Measurements from ENCODE around the gene TMEM212. TPM values are rescaled to one million over a fixed set of nuclear protein-coding genes. Genes with fewer than 3 reads are reported as not detected.

The TMEM212 gene
- total RNA-seq, 1 experiment from 2014 or later, result not detected

DNA sequence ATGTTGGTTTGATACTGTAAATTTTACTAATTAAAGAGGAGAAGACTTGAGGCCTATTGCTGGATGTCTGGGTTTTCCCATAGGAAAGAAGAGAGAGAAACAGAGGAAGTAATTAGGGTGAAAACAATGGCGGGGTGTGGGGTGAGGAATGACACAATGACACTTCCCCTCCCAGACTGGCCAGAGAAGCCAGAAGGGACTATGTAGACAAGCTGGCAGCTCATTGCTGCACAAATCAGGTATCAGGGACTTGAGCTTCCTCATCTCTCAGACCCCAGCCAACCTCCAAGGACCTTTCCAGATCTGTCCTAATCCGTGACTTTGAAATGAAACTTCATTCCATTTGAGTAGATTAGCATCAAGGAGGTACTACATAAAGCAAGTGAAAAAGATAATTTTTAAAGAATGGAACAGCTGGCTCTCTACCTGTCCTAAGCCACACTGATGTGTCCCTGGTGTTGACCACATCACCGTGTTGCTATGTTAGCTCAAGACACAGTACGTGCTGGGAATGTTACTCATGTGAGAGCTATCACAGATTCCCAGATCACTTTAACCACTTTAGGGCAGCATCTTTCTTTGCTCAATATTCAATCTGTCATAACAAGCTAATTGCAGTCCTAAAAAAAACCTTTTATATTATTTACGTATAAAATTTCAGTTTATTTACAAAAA is 22.2 kb downstream of the TMEM212 start:
- peaks cover 19% of the 10 kb centered on the region for H3K4me1 ChIP-seq (replicated peaks)
- no peaks in the 10 kb centered on the region for H3K27me3 ChIP-seq (replicated peaks)
- no peak for DNase-seq (ENCODE audit: low read depth in 1 of 2, low spot score in 2 of 2)
- H3K4me3 ChIP-seq, result no peak overlapping the region
- no peak overlapping the region for H3K27ac ChIP-seq
- H3K36me3 ChIP-seq, result no peaks in the 10 kb centered on the region
- H3K9me3 ChIP-seq (replicated peaks), result no peaks in the 10 kb centered on the region

DNA sequence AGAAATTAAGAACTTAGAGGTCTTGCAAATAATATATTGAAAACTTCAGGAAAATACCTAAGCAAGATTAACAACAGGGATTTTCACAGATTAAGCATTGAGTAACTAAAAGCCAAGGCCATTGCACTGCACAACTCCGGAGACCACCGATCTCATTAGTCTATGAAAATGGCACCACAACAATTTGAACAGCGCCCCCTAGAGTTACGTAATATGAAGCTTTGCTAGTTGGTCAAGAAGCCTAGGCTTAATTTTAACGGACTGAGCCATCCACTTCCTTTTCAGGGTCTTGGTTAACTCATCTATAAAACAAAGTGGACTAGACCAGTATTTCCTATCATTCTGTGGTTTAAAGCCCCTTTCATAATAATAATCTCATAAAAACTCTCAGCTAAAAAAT is 24.8 kb downstream of the TMEM212 start:
- Histone ChIP-seq H3K36me3 (no peaks in the 10 kb centered on the region), H3K4me1 (replicated peaks) (peaks cover 26% of the 10 kb centered on the region), H3K27me3 (replicated peaks) (no peaks in the 10 kb centered on the region), H3K9me3 (replicated peaks) (no peaks in the 10 kb centered on the region), H3K4me3 (no peak overlapping the region), H3K27ac (no peak overlapping the region)
- no peak for DNase-seq (ENCODE audit: low read depth in 1 of 2, low spot score in 2 of 2)

DNA sequence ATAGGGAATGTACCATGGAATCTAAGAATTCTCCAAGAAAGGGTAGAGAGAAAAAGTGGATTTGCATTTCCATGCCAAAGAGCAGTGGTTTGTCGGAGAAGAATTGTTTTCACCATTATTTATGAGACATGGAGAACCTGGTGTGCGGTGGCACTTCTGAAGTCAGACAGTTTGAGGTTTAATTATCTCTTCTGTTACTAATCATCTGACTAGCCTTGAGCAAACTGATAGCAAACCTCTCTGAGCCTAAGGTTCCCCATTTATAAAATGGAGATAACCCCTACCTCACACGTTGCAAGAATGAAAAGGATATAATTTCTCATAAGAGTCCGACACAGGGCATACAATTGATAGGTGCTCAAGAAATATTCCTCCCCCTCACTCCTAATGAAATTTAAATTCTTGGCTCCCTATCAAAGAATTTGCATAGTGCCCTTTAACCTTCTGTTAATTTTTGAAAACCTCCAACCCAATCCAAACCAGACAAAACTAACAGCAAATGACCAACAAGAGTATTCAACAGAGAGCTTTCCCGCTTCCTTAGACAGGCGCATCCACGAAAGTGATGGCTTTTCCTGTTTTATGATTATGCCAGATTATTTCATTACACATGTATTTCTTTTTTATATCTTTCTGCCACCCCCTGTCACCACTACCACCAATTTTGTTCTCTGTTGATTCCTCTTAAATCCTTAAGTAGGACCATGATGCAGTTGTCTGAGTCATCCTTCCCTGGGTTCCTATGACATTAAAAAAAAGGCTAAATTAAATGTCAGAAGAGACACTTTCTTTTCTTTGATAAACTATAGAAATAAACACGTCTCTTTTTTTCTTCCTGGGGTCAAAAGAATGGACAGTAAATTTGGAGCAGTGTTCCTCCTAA is 28.5 kb downstream of the TMEM212 start:
- Histone ChIP-seq H3K36me3 (no peaks in the 10 kb centered on the region), H3K27me3 (replicated peaks) (no peaks in the 10 kb centered on the region), H3K4me1 (replicated peaks) (peaks cover 46% of the 10 kb centered on the region), H3K27ac (no peak overlapping the region), H3K4me3 (no peak overlapping the region), H3K9me3 (replicated peaks) (no peaks in the 10 kb centered on the region)
- peak in 1 of 2 experiments; percentile 13 for DNase-seq (ENCODE audit: low read depth in 1 of 2, low spot score in 2 of 2)

DNA sequence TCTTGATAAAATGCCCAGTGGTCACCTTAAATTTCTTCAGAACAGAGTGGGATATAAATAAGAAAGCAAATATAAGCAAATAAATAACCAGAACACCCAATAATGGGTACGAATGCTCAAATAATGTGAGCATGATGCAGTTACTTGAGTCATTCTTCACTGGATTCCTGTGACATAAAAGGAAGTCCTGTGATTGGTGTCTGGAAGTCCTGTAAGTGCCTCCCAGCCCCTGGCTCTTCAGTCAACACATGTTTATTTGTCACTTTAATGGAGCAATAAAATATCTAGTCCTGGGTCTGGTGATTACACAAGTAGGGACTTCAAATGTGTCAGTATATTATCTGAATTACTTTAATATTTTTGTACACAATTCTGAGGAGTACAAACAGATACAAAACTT is 30.4 kb downstream of the TMEM212 start:
- Histone ChIP-seq H3K27me3 (replicated peaks) (no peaks in the 10 kb centered on the region), H3K4me3 (no peak overlapping the region), H3K36me3 (no peaks in the 10 kb centered on the region), H3K4me1 (replicated peaks) (peaks cover 64% of the 10 kb centered on the region), H3K9me3 (replicated peaks) (no peaks in the 10 kb centered on the region), H3K27ac (peak overlapping the region; percentile 98)
- DNase-seq (ENCODE audit: low read depth in 1 of 2, low spot score in 2 of 2), result peak in 1 of 2 experiments; percentile 60

DNA sequence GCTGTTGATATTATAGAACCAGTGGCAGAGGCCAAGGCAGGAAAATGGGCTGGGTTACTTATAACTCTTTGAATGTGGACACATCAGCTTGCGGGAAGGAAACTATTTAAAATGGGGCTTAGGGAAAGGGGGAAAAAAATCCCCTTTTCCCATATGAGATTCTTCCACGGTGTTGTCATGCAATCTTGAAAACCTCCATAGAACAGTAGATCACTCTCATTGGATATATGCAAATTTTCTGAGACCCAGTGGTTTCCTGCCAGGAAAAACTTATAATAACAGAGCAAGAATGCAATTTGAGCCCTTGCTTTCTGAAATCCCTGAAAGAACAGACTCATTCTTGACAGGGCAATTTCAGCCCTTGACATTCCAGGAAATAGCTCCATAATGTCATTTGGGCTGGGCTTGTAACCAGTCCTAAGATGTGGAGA is 31.1 kb downstream of the TMEM212 start:
- Histone ChIP-seq H3K27ac (peak overlapping the region; percentile 98), H3K4me1 (replicated peaks) (peaks cover 70% of the 10 kb centered on the region), H3K9me3 (replicated peaks) (no peaks in the 10 kb centered on the region), H3K36me3 (no peaks in the 10 kb centered on the region), H3K27me3 (replicated peaks) (no peaks in the 10 kb centered on the region), H3K4me3 (no peak overlapping the region)
- DNase-seq (ENCODE audit: low read depth in 1 of 2, low spot score in 2 of 2), result peak; percentile 80 to 97

DNA sequence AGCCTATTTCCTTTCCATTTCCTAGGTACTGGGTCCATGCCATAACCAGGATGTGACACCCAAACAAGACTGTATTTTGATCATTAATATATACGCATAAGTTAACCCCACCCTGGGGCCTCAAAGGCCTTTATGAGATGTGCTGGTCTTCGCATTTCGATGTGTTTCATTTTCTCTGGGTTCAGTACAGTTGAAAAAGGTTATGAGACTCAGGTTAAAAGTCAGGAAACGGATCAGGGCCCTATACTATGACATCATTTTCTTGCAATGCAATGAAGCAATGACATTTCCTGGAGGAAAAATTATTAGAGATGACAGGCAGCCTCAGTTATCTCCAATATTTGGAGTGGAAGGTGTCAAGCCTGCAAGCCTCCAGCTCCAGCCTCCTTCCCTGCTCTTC is 31.7 kb downstream of the TMEM212 start:
- H3K36me3 ChIP-seq, result no peaks in the 10 kb centered on the region
- DNase-seq (ENCODE audit: low read depth in 1 of 2, low spot score in 2 of 2), result no peak
- H3K4me1 ChIP-seq (replicated peaks), result peaks cover 77% of the 10 kb centered on the region
- no peaks in the 10 kb centered on the region for H3K9me3 ChIP-seq (replicated peaks)
- H3K27ac ChIP-seq, result peak overlapping the region; percentile 98
- H3K27me3 ChIP-seq (replicated peaks), result no peaks in the 10 kb centered on the region
- no peak overlapping the region for H3K4me3 ChIP-seq

DNA sequence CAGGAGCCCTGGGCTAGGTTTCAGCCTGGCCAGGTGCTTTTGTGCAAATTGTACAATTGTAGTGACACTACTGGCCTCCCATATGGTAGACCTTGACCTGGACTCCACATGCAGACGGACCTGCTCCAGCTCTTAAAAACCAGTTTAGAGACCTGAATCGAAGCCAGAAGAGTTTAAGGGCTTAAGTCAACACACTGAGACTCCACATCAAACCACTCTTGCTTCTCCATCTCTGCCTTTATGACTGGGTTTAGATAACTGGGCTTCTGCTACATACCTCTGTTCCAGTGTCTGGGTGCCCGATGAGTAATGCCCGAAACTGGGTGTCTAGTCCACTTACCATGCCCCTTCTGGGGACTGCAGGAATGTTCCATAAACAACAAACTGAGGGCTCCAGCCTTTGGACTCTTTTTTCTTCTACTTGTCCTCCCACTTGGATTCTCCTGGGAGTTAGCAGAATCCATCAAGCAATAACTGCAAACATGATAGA is 32.8 kb downstream of the TMEM212 start:
- H3K36me3 ChIP-seq, result no peaks in the 10 kb centered on the region
- DNase-seq (ENCODE audit: low read depth in 1 of 2, low spot score in 2 of 2), result peak; percentile 59 to 76
- H3K27ac ChIP-seq, result peak overlapping the region; percentile 98
- H3K27me3 ChIP-seq (replicated peaks), result no peaks in the 10 kb centered on the region
- no peaks in the 10 kb centered on the region for H3K9me3 ChIP-seq (replicated peaks)
- no peak overlapping the region for H3K4me3 ChIP-seq
- peaks cover 77% of the 10 kb centered on the region for H3K4me1 ChIP-seq (replicated peaks)

DNA sequence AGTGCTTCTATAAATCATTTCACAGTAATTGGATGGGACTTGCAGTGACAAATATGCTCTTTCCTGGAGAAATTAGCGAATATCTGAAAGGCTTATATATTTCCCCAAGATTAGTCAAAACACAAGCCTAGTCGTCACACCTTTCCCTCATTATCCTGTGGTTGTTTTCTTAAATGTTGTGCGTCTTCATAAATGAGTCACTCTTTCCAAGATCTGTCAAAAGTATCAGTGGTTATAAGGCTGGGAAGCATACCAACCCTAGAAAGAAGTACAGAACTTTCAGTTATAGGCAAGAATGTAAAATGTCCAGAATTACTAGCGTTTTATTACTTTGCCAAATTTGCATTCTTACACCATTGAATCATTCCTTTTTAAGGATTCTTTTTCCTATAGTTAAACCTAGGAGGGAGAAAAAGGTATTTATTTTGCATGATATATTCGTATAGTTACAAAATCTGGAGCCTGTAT is 33.6 kb downstream of the TMEM212 start:
- Histone ChIP-seq H3K27ac (peak overlapping the region; percentile 98), H3K36me3 (no peaks in the 10 kb centered on the region), H3K4me3 (no peak overlapping the region), H3K9me3 (replicated peaks) (no peaks in the 10 kb centered on the region), H3K27me3 (replicated peaks) (no peaks in the 10 kb centered on the region), H3K4me1 (replicated peaks) (peaks cover 75% of the 10 kb centered on the region)
- DNase-seq (ENCODE audit: low read depth in 1 of 2, low spot score in 2 of 2), result peak in 1 of 2 experiments; percentile 78

DNA sequence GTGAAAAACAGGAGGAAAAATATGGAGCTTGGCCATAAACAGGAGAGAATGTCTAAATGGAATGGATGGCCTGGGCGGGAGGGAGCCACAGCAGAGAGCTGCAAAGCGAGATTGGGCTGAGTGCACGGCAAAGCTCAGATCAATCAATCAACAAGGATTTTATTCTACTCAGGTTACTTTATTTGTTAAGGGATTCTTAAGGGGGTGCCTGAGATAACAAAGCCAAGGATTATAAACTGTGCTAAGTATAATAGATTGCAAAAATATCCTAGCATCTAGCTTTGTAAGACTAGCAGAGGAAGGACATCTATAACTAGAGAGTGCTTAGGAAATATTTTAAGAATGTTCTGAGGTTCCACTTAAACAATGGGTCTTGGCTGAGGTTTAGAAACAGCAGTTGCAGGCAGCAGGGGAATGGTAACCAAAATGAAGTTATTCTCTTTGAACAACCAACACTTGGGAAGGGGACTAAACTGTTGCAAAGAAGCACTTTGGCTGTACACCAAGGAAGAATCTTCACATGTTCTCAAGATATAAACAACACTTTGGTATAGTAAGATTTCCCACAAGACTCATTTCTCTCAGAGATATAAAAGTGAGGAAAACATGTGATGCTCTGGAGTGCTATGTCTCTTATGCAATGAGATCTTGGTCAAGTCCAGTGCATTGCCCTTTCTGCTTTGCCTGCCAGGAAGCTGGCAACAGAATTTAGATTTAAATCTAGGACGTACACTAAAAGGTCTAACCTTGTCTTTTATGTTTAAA is 35.5 kb downstream of the TMEM212 start:
- Histone ChIP-seq H3K27ac (peak overlapping the region; percentile 98), H3K9me3 (replicated peaks) (no peaks in the 10 kb centered on the region), H3K4me1 (replicated peaks) (peaks cover 58% of the 10 kb centered on the region), H3K36me3 (no peaks in the 10 kb centered on the region), H3K4me3 (no peak overlapping the region), H3K27me3 (replicated peaks) (no peaks in the 10 kb centered on the region)
- DNase-seq (ENCODE audit: low read depth in 1 of 2, low spot score in 2 of 2), result peak in 1 of 2 experiments; percentile 74

DNA sequence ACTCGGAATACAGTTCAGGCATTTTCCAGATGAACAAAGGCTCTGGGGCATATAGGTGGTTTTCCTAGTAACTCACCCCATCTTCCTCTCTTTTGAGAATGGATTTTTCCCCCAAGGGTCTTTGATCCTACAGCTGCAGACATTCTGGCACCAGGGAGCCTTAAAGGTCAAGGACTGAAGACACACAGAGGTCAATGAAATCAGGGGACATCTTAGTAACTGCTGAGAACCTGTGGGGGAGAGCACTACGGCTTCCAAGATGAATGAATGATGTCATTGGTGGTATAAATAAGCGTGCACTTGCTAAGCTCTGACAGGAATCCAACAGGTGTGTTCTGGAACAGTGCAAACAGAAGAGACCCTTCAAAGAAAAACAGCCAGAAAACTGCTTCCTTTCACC is 36.3 kb downstream of the TMEM212 start:
- Histone ChIP-seq H3K4me3 (no peak overlapping the region), H3K9me3 (replicated peaks) (no peaks in the 10 kb centered on the region), H3K36me3 (no peaks in the 10 kb centered on the region), H3K27ac (peak overlapping the region; percentile 98), H3K4me1 (replicated peaks) (peaks cover 52% of the 10 kb centered on the region), H3K27me3 (replicated peaks) (no peaks in the 10 kb centered on the region)
- DNase-seq (ENCODE audit: low read depth in 1 of 2, low spot score in 2 of 2), result no peak

DNA sequence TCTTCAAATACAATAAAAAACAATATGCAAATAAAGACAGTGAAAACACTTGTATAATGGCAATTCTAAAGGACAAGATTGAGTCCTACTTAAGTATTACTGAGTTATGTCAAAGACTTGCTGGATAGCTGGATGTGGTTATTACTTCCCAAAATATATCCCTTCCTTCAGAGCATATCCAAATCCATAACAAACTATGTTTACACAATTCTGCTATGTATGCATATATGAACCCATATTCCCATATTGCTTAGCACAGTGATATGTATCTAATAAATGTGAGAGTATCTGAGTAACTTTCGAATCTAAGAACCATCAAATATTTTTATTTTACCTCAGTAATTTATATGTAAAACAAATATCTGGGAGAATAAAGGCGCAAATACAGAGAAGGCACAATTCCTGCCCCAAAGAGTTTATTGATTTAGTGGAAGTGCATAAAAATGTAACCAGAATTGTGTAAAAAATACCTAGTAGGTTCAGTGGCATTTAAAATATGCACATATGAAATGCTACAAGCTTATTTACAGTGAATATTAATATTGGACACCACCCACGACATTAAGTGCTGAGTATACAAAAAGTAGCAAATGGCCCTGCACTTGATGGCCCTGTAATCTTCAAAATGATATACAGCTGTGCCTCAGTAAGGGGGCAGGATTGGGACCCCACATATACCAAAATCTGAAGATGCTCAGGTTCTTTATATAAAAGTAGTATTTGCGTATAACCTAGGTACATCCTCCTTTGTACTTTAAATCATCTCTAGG is 37.1 kb downstream of the TMEM212 start:
- no peak overlapping the region for H3K4me3 ChIP-seq
- DNase-seq (ENCODE audit: low read depth in 1 of 2, low spot score in 2 of 2), result no peak
- no peaks in the 10 kb centered on the region for H3K27me3 ChIP-seq (replicated peaks)
- peaks cover 44% of the 10 kb centered on the region for H3K4me1 ChIP-seq (replicated peaks)
- no peaks in the 10 kb centered on the region for H3K36me3 ChIP-seq
- no peak overlapping the region for H3K27ac ChIP-seq
- no peaks in the 10 kb centered on the region for H3K9me3 ChIP-seq (replicated peaks)

DNA sequence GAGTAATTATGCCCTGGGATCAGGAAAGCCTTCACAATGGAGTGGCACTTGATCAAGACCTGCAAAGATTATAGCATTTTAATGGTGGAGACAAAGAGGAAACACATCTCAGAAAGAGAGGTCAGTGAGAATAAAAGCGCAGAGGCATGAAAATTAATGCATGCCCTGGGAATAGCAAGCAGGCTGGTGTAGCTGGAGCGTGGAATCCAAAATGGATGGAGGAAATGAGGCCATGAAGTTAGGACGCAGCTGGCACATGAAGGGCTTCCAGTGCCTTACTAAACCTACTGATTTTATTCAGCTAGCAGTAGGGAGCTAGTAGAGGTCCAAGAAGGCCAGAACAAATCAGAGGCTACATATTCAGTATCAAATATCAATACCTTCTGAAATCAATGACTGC is 38.1 kb downstream of the TMEM212 start:
- no peaks in the 10 kb centered on the region for H3K27me3 ChIP-seq (replicated peaks)
- no peak overlapping the region for H3K4me3 ChIP-seq
- H3K4me1 ChIP-seq (replicated peaks), result peaks cover 35% of the 10 kb centered on the region
- H3K36me3 ChIP-seq, result no peaks in the 10 kb centered on the region
- DNase-seq (ENCODE audit: low read depth in 1 of 2, low spot score in 2 of 2), result no peak
- H3K9me3 ChIP-seq (replicated peaks), result no peaks in the 10 kb centered on the region
- no peak overlapping the region for H3K27ac ChIP-seq

Measured in SJSA1 (cell line).